Trophoblast cell (in vitro differentiated cells and primary cell): ENCODE data around the gene KLRD1.
"Not testable (repeated sequence)": the region's sequence is repeated elsewhere in the genome, so short reads cannot be mapped to it uniquely, and the experiment has no call there.

Source experiments
- DNase-seq, 2 donors: peaks; one replicate each; pipeline ENCODE4 v3.0.0-alpha.2; 2016
- H2AFZ ChIP-seq: 2 replicates; pipeline ENCODE4 v1.6.1; 2013; ENCODE audit warnings: low read length, moderate library complexity, mild to moderate bottlenecking; ENCODE audit not compliant: insufficient read depth, poor library complexity
- H2AK5ac ChIP-seq: 2 replicates; pipeline ENCODE4 v1.6.1; 2013; ENCODE audit warnings: mild to moderate bottlenecking, low read length
- H2BK120ac ChIP-seq: 2 replicates; pipeline ENCODE4 v1.6.1; 2013; ENCODE audit warnings: low read length, mild to moderate bottlenecking, moderate library complexity; ENCODE audit not compliant: insufficient read depth, poor library complexity
- H2BK12ac ChIP-seq: 2 replicates; pipeline ENCODE4 v1.6.1; 2013; ENCODE audit warnings: mild to moderate bottlenecking, low read length, moderate library complexity
- H2BK5ac ChIP-seq: 2 replicates; pipeline ENCODE4 v1.6.1; 2013; ENCODE audit warnings: low read length, low read depth, moderate library complexity, mild to moderate bottlenecking; ENCODE audit not compliant: poor library complexity
- H3K14ac ChIP-seq: 2 replicates; pipeline ENCODE4 v1.6.1; 2013; ENCODE audit warnings: mild to moderate bottlenecking, low read length
- H3K18ac ChIP-seq: 2 replicates; pipeline ENCODE4 v1.6.1; 2013; ENCODE audit warnings: mild to moderate bottlenecking, low read length
- H3K23ac ChIP-seq: 2 replicates; pipeline ENCODE4 v1.6.1; 2013; ENCODE audit warnings: low read length
- H3K27ac ChIP-seq: 2 replicates; pipeline ENCODE4 v1.5.1; 2013; ENCODE audit warnings: low read depth, mild to moderate bottlenecking, inconsistent platforms, low read length, moderate library complexity
- H3K27me3 ChIP-seq: 2 replicates; pipeline ENCODE4 v1.6.1; 2013; ENCODE audit warnings: inconsistent platforms, mild to moderate bottlenecking, low read length, moderate library complexity; ENCODE audit not compliant: insufficient read depth
- H3K36me3 ChIP-seq, 2 experiments: 1 replicate in 1 of 2; 2 replicates in 1 of 2; pipeline ENCODE4 v1.6.1; 2013; ENCODE audit warnings: low read length in 2 of 2, mild to moderate bottlenecking in 2 of 2, moderate library complexity in 1 of 2; ENCODE audit not compliant: insufficient read depth in 2 of 2, control insufficient read depth in 1 of 2
- H3K4ac ChIP-seq: 2 replicates; pipeline ENCODE4 v1.6.1; 2013; ENCODE audit warnings: low read depth, mild to moderate bottlenecking, low read length, moderate library complexity
- H3K4me1 ChIP-seq, 2 experiments: 1 replicate in 1 of 2; 2 replicates in 1 of 2; pipeline ENCODE4 v1.6.1; 2013; ENCODE audit warnings: low read length in 2 of 2, mild to moderate bottlenecking in 2 of 2, moderate library complexity in 1 of 2; ENCODE audit not compliant: insufficient read depth in 2 of 2, control insufficient read depth in 1 of 2
- H3K4me2 ChIP-seq: 2 replicates; pipeline ENCODE4 v1.6.1; 2013; ENCODE audit warnings: inconsistent platforms, mild to moderate bottlenecking, low read length, moderate library complexity
- H3K4me3 ChIP-seq: 2 replicates; pipeline ENCODE4 v1.5.1; 2013; ENCODE audit warnings: mild to moderate bottlenecking, low read depth, low read length, inconsistent platforms
- H3K79me1 ChIP-seq: one replicate; pipeline ENCODE4 v1.6.1; 2013; ENCODE audit warnings: low read length
- H3K79me2 ChIP-seq: 2 replicates; pipeline ENCODE4 v1.6.1; 2013; ENCODE audit warnings: low read length, mild to moderate bottlenecking; ENCODE audit not compliant: control insufficient read depth, insufficient read depth, poor library complexity
- H3K9ac ChIP-seq: 2 replicates; pipeline ENCODE4 v1.6.1; 2013; ENCODE audit warnings: mild to moderate bottlenecking, low read length
- H3K9me3 ChIP-seq: 2 replicates; pipeline ENCODE4 v1.6.1; 2013; ENCODE audit warnings: low read depth, mild to moderate bottlenecking, control low read depth, inconsistent platforms, low read length; ENCODE audit not compliant: insufficient read depth
- H4K12ac ChIP-seq: 2 replicates; pipeline ENCODE4 v1.6.1; 2013; ENCODE audit warnings: low read depth, mild to moderate bottlenecking, low read length, moderate library complexity
- H4K8ac ChIP-seq: 2 replicates; pipeline ENCODE4 v1.6.1; 2013; ENCODE audit warnings: low read depth, mild to moderate bottlenecking, low read length, moderate library complexity
- H4K91ac ChIP-seq: one replicate; pipeline ENCODE4 v1.6.1; 2013; ENCODE audit warnings: low read depth, mild to moderate bottlenecking, low read length, moderate library complexity
- WGBS: extraction: QIAGEN DNeasy Blood & Tissue Kit; methylation state at CpG from one replicate; pipeline ENCODE4 v1.1.7; 2013; ENCODE audit warnings: missing lambda C conversion rate; ENCODE audit not compliant: insufficient read length, insufficient coverage; ENCODE audit errors: extremely low coverage; 5-methylcytosine and 5-hydroxymethylcytosine counted together

KLRD1 gene

GRCh38 chr12:10331642-10332239, 24.1 kb downstream of the KLRD1 start:
- H2BK5ac ChIP-seq = no peak overlapping the region
- no CpG with 5 or more reads among the region's 2 CpGs for WGBS

GRCh38 chr12:10336196-10336595, 28.5 kb downstream of the KLRD1 start:
- H3K79me2 ChIP-seq, H3K36me3 ChIP-seq, H3K27ac ChIP-seq, H3K14ac ChIP-seq, H3K4me1 ChIP-seq, H2BK12ac ChIP-seq, H2AFZ ChIP-seq, DNase-seq, H4K91ac ChIP-seq, H3K27me3 ChIP-seq, H3K9ac ChIP-seq, H3K18ac ChIP-seq, H3K79me1 ChIP-seq, H2BK120ac ChIP-seq, H3K4me3 ChIP-seq, H3K23ac ChIP-seq, H3K4ac ChIP-seq, H4K8ac ChIP-seq, H3K4me2 ChIP-seq, H4K12ac ChIP-seq, H2AK5ac ChIP-seq, H2BK5ac ChIP-seq, H3K9me3 ChIP-seq: not testable (repeated sequence)
- WGBS = no CpG with 5 or more reads among the region's 4 CpGs

More at GRCh38 chr12:10331642-10332239, 24.1 kb downstream of the KLRD1 start:
- Histone ChIP-seq H3K4me3 (no peak overlapping the region), H3K23ac (no peak overlapping the region), H3K4me2 (no peak overlapping the region), H3K4me1 (peaks cover 0 to 2% of the 10 kb centered on the region in 2 experiments), H3K27ac (no peak overlapping the region), H3K9me3 (no peaks in the 10 kb centered on the region), H2AK5ac (no peak overlapping the region), H3K9ac (no peak overlapping the region), H2BK12ac (no peak overlapping the region), H4K91ac (no peak overlapping the region), H3K14ac (no peak overlapping the region), H2AFZ (no peak overlapping the region), H3K4ac (no peak overlapping the region), H3K36me3 (no peaks in the 10 kb centered on the region), H3K79me1 (no peaks in the 10 kb centered on the region), H3K79me2 (no peaks in the 10 kb centered on the region), H4K12ac (no peak overlapping the region), H3K27me3 (no peaks in the 10 kb centered on the region), H3K18ac (no peak overlapping the region), H4K8ac (no peak overlapping the region), H2BK120ac (no peak overlapping the region)
- peak in 1 of 2 donors; percentile 55 for DNase-seq

DNA sequence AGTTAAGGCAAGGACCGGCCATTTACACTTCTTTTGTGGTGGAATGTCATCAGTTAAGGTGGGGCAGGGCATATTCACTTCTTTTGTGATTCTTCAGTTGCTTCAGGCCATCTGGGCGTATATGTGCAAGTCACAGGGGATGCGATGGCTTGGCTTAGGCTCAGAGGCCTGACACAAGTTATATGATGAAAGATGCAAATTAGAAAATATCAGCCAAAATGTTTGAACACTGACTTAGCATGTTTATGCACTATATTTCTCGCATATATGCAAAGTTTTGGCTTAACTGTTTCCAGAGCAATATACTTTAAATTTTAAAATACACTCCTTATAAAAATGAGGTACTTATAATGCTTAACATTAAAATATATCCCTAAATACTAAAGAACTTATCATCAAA, 30.8 kb downstream of the KLRD1 start:
- not testable (repeated sequence) for H4K8ac ChIP-seq, H2BK5ac ChIP-seq, H3K27ac ChIP-seq, H4K12ac ChIP-seq, H3K4me2 ChIP-seq, H3K14ac ChIP-seq, H2AK5ac ChIP-seq, H3K18ac ChIP-seq, H2BK120ac ChIP-seq, H3K27me3 ChIP-seq, H4K91ac ChIP-seq, H3K79me1 ChIP-seq, DNase-seq, H3K36me3 ChIP-seq, H3K4me3 ChIP-seq, H3K4me1 ChIP-seq, H2AFZ ChIP-seq, H2BK12ac ChIP-seq, H3K9ac ChIP-seq, H3K9me3 ChIP-seq, H3K4ac ChIP-seq, H3K23ac ChIP-seq, H3K79me2 ChIP-seq
- no CpG with 5 or more reads among the region's 4 CpGs for WGBS

GRCh38 chr12:10339053-10339840, 31.6 kb downstream of the KLRD1 start:
- no peaks in the 10 kb centered on the region for H3K27me3 ChIP-seq
- H3K79me1 ChIP-seq = no peaks in the 10 kb centered on the region
- WGBS = no CpG with 5 or more reads among the region's 9 CpGs
- H3K9me3 ChIP-seq = no peaks in the 10 kb centered on the region
- peak overlapping the region; percentile 69 for H2BK120ac ChIP-seq
- no peak overlapping the region for H3K4me3 ChIP-seq
- no peak overlapping the region for H2AFZ ChIP-seq
- no peaks in the 10 kb centered on the region for H3K79me2 ChIP-seq
- H3K9ac ChIP-seq = no peak overlapping the region
- H4K91ac ChIP-seq = peak overlapping the region; percentile 17
- no peaks in the 10 kb centered on the region for H3K36me3 ChIP-seq
- no peak overlapping the region for H3K4ac ChIP-seq
- no peak overlapping the region for H4K12ac ChIP-seq
- H4K8ac ChIP-seq = no peak overlapping the region
- H2BK12ac ChIP-seq = peak overlapping the region; percentile 5
- DNase-seq = peak in 1 of 2 donors; percentile 13
- H3K23ac ChIP-seq = no peak overlapping the region
- H3K27ac ChIP-seq = no peak overlapping the region
- peaks cover 3 to 5% of the 10 kb centered on the region in 2 experiments for H3K4me1 ChIP-seq
- H2BK5ac ChIP-seq = peak overlapping the region; percentile 4
- H3K18ac ChIP-seq = no peak overlapping the region
- no peak overlapping the region for H3K4me2 ChIP-seq
- peak overlapping the region; percentile 2 for H3K14ac ChIP-seq
- no peak overlapping the region for H2AK5ac ChIP-seq
